Transverse colon (tissue), 4 donors: ENCODE data around the gene GNG3. TPM values are rescaled to one million over a fixed set of nuclear protein-coding genes. Genes with fewer than 3 reads are reported as not detected.

Experiments
- DNase-seq: peaks from one replicate; pipeline ENCODE4 v3.0.0-alpha.2; 2019
- H3K27ac ChIP-seq, 4 donors: fragments of 200-600 bp; sonication (generic); 2 replicates each; pipeline ENCODE4 v1.5.1; 2016 to 2018; ENCODE audit warnings: inconsistent platforms in 4 of 4
- H3K27me3 ChIP-seq: fragments of 200-600 bp; sonication (generic); 2 replicates; pipeline ENCODE4 v1.5.1; 2017; ENCODE audit warnings: inconsistent platforms
- H3K36me3 ChIP-seq, 4 donors: fragments of 200-600 bp; sonication (generic); 2 replicates each; pipeline ENCODE4 v1.5.1; 2017 to 2019; ENCODE audit warnings: inconsistent platforms in 4 of 4
- H3K4me1 ChIP-seq, 4 donors: fragments of 200-600 bp; sonication (generic); 2 replicates each; pipeline ENCODE4 v1.5.1; 2017 to 2020; ENCODE audit warnings: inconsistent platforms in 4 of 4
- H3K4me3 ChIP-seq, 4 donors: fragments of 200-600 bp; sonication (generic); 1 replicate in 1 of 4; 2 replicates in 3 of 4; pipeline versions ENCODE4 v1.5.1 to v1.6.1; 2017 to 2019; ENCODE audit warnings: inconsistent platforms in 4 of 4
- H3K9me3 ChIP-seq, 2 donors: fragments of 200-600 bp; sonication (generic); 2 replicates each; pipeline ENCODE4 v1.5.1; 2017 to 2019; ENCODE audit warnings: inconsistent platforms in 2 of 2
- EP300 ChIP-seq: sonication (generic); formaldehyde crosslinking; IDR thresholded peaks from one replicate; pipeline ENCODE4 v1.6.1; 2017; ENCODE audit warnings: antibody characterized with exemption, low read depth
- POLR2A ChIP-seq: fragments of 450-650 bp; IDR thresholded peaks from one replicate; pipeline ENCODE4 v1.6.1; 2016; ENCODE audit warnings: antibody characterized with exemption, mild to moderate bottlenecking, moderate library complexity
- POLR2AphosphoS5 ChIP-seq, 3 donors: sonication (generic); formaldehyde crosslinking; IDR thresholded peaks; one replicate each; pipeline ENCODE4 v1.6.1; 2016; ENCODE audit warnings: antibody characterized with exemption in 3 of 3
- WGBS, 2 donors: methylation state at CpG; one replicate each; pipeline ENCODE4 v1.1.5; 2018; ENCODE audit warnings: low coverage in 1 of 2; 5-methylcytosine and 5-hydroxymethylcytosine counted together
- in situ Hi-C, 4 donors: fragments of 200-750 bp; cut with MboI; loops; one replicate each; pipeline versions ENCODE4 v1.15.0 to v1.15.1; 2017; ENCODE audit warnings: low sequenced_read_pairs in 3 of 4, low pct_ligation_motif_present in 1 of 4, low pct_unique_long_range_greater_than_20kb in 1 of 4
- intact Hi-C: fragments of 100-400 bp; cut with DNase I; formaldehyde crosslinking; loops from one replicate; pipeline ENCODE4 v1.15.1; 2023; ENCODE audit warnings: low total_unique reads
- small RNA-seq, 4 donors: library from RNA; depleted of rRNA; stranded (forward); fragments of <200 nt; gene quantifications; one replicate each; pipeline ENCODE3, GENCODE V24; 2016
- total RNA-seq, 4 donors: library from RNA; depleted of rRNA; stranded (reverse); fragments of >200 nt; gene quantifications; one replicate each; pipeline ENCODE4 v1.1.0, GENCODE V29; 2016
- TF ChIP-seq, protein P1 (sequence below), 5 experiments: fragments of 200-600 bp in 3 of 5; fragments of 450-650 bp in 2 of 5; sonication (generic) in 3 of 5; IDR thresholded peaks; 1 replicate in 2 of 5; 2 replicates in 3 of 5; pipeline ENCODE4 v1.5.1; 2016 to 2017; ENCODE audit warnings: antibody characterized with exemption in 5 of 5, inconsistent platforms in 3 of 5, mild to moderate bottlenecking in 2 of 5, moderate library complexity in 1 of 5

The GNG3 gene
- total RNA-seq, 4 donors from 2014 or later = 0.64 TPM; not detected in 3

DNA sequence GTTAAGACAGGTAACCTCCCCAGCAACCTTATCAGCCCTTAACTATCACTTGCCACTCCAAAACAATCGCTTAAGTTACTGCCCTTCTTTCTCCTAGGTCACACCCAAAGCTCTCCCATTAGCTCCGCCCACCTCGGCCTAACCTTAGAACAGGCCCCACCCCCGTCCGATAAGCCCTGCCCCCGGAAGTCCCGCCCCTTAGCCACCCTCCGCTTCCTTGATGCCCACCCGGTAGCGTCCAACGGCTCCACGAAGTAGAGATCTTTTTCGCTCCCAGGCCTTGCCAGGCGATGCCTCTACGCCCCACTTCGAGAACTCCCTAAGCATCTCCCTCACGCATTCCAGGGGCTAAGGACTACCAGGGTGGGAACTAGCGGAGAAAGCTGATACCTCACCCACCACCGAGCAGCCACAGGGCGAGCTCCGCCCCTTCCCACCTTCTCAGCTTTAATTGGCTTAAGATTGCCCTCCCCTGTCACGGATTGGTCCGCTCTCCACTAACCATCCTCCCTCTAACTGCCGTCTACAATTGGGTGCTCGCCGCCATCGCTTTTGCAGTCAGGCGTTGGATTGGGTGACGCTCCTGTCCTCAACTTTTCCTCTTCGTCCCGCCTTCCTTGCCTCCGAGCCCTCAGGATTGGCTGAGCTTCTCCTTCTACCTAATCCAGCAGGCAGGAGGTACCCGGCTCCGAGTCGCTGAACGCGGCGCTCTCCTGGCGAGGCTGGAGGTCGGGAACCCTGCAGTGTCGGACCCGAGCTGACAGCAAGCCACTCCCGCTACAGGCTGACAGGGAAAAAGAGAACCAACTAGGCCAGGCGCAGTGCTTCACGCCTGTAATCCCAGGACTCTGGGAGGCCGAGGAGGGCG is 46.5 kb downstream of the GNG3 start, which contains the start of gene ZBTB3:
ZBTB3 (minus strand) TSS at position 425 of the 868 bp plus-strand sequence. CDS start 496 bp downstream, outside the sequence.
- in situ Hi-C loops = no loop called here
- TF ChIP-seq EP300 (no peak), POLR2AphosphoS5 (IDR thresholded peaks at IDR 0.05) (peak; percentile 74 to 90 (median 90)), POLR2A (peak; percentile 94)
- TF ChIP-seq, protein P1, sequence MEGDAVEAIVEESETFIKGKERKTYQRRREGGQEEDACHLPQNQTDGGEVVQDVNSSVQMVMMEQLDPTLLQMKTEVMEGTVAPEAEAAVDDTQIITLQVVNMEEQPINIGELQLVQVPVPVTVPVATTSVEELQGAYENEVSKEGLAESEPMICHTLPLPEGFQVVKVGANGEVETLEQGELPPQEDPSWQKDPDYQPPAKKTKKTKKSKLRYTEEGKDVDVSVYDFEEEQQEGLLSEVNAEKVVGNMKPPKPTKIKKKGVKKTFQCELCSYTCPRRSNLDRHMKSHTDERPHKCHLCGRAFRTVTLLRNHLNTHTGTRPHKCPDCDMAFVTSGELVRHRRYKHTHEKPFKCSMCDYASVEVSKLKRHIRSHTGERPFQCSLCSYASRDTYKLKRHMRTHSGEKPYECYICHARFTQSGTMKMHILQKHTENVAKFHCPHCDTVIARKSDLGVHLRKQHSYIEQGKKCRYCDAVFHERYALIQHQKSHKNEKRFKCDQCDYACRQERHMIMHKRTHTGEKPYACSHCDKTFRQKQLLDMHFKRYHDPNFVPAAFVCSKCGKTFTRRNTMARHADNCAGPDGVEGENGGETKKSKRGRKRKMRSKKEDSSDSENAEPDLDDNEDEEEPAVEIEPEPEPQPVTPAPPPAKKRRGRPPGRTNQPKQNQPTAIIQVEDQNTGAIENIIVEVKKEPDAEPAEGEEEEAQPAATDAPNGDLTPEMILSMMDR (IDR thresholded peaks at IDR 0.05) = peak in 2 of 5 experiments; percentile 49 to 67
- 0 to 1% methylated on average over 9 to 47 of the region's 47 CpGs for WGBS, 2 donors

DNA sequence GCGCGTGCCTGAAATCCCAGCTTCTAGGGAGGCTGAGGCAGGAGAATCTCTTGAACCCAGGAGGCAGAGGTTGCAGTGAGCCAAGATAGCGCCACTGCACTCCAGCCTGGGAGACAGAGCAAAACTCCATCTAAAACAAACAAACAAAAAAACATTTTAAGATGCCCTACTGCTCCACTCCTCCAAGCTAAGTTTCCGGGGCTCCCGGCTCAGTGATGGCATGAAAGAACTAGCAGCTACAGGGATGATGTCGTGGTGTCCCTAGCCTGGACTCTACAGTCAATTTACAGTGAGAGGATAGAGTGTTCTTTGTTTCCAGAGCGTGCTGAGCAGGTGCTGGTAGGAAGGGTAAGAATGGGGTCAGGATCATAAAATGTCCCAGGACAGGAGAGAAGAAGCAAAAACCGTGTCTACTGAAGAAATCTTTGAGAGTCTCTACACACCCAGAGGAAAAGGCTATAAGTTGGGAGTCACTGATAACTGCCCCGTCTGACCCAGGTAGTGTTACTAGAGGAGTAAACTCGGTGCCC is 47.7 kb downstream of the GNG3 start:
- no peak overlapping the region for H3K27ac ChIP-seq
- H3K4me1 ChIP-seq = peaks cover 0 to 34% (median 15%) of the 10 kb centered on the region in 4 donors
- H3K4me3 ChIP-seq = no peak overlapping the region
- no peaks in the 10 kb centered on the region for H3K9me3 ChIP-seq
- in situ Hi-C loops (no loop called here), intact Hi-C loops (no loop called here)
- WGBS, 2 donors = 65% methylated on average over 10 of the region's 10 CpGs; no CpG with 5 or more reads in 1 of the 2 donors
- TF ChIP-seq EP300 (no peak), POLR2A (no peak), POLR2AphosphoS5 (IDR thresholded peaks at IDR 0.05) (no peak)
- TF ChIP-seq, protein P1 (IDR thresholded peaks at IDR 0.05) = no peak
- peaks cover 0 to 4% (median 0%) of the 10 kb centered on the region in 4 donors for H3K36me3 ChIP-seq
- no peaks in the 10 kb centered on the region for H3K27me3 ChIP-seq
- no peak for DNase-seq

More for the DNA sequence above, 46.5 kb downstream of the GNG3 start, which contains the start of gene ZBTB3:
- Histone ChIP-seq H3K27me3 (no peaks in the 10 kb centered on the region), H3K9me3 (no peaks in the 10 kb centered on the region), H3K4me1 (peaks cover 0 to 35% (median 15%) of the 10 kb centered on the region in 4 donors), H3K27ac (peak within 1 kb of the TSS; percentile 83 to 95 (median 90)), H3K36me3 (peaks cover 0 to 4% (median 0%) of the 10 kb centered on the region in 4 donors), H3K4me3 (peak within 1 kb of the TSS; percentile 58 to 71 (median 62))
- intact Hi-C loops = no loop called here
- DNase-seq = peak; percentile 98

DNA sequence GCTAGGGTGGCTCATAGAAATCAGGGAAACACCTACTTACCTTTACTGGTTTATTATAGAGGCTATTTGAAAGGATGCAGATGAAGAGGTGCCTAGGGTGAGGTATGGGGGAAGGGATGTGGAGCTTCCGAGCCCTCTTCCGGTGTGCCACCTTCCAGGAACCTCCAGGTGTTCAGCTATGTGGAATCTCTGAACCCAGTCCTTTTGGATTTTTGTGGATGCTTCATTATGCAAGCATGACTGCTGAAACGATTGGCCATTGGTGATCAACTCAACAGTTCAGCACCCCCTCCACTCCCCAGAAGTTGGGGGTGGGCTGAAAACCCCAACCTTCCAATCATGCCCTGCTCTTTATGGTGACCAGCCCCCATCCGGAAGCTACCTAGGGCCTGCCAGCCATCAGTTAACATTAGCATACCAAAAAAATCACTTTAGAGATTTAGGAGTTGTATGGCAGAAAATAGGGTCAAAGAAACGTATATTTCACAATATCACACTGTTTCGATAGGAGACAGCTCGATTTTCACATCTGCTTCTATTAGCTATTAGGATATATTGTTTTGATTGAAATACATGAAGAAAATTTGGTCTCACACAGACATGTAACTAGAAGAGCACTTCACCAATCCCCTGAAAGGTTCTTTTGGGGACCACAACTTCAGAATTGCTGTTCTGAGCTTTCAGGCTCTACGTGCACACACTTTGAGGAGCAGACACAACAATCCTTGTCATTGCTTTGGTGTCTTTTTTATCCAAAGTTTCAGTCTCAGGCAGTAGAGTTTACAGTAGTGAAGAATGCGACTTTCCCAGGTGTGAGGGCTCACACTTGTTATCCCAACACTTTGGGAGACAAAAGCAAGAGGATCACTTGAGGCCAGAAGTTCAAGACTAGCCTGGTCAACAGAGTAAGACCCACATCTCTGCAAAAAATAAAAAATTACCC is 50.6 kb downstream of the GNG3 start:
- no peaks in the 10 kb centered on the region for H3K27me3 ChIP-seq
- DNase-seq = no peak
- no peak overlapping the region for H3K4me3 ChIP-seq
- intact Hi-C loops (no loop called here), in situ Hi-C loops (no loop called here)
- 51 to 76% methylated on average over 4 to 9 of the region's 9 CpGs for WGBS, 2 donors
- no peaks in the 10 kb centered on the region for H3K36me3 ChIP-seq
- H3K27ac ChIP-seq = no peak overlapping the region
- H3K4me1 ChIP-seq = peaks cover 10 to 26% (median 21%) of the 10 kb centered on the region in 4 donors
- TF ChIP-seq POLR2AphosphoS5 (IDR thresholded peaks at IDR 0.05) (no peak), EP300 (no peak), POLR2A (no peak)
- TF ChIP-seq, protein P1 (IDR thresholded peaks at IDR 0.05) = no peak
- no peaks in the 10 kb centered on the region for H3K9me3 ChIP-seq

Small RNA genes within 50 kb of the gene (small RNA-seq; reads per million reads assigned to genes)
- 0 reads per million in 4 donors for gene SNORA57

Other genes starting within 250 kb of the GNG3 start
- gene AHNAK, start 160.9 kb upstream of the GNG3 start, total RNA-seq = 1,000 to 10,000 TPM in 1 of 4 donors, 100 to 1,000 TPM in 3; 561 to 1,032 (median 742) TPM
- 1,000 to 10,000 TPM in 3 of 4 donors, 100 to 1,000 TPM in 1; 337 to 1,276 (median 1,207) TPM for gene EEF1G, start 133.8 kb upstream of the GNG3 start, total RNA-seq
- gene TUT1, start 116.2 kb upstream of the GNG3 start, total RNA-seq = 10 to 100 TPM in 2 of 4 donors, 1 to 10 TPM in 2; 6.0 to 12.4 (median 9.8) TPM
- gene MTA2, start 105.8 kb upstream of the GNG3 start, total RNA-seq = 10 to 100 TPM; 42.0 to 80.1 (median 62.1) TPM
- gene EML3, start 94.9 kb upstream of the GNG3 start, total RNA-seq = 10 to 100 TPM; 35.0 to 61.1 (median 44.9) TPM
- gene ROM1, start 94.4 kb upstream of the GNG3 start, total RNA-seq = 1 to 10 TPM in 2 of 4 donors, not detected in 2; 5.3 to 5.6 TPM
- 10 to 100 TPM; 28.0 to 47.4 (median 40.8) TPM for gene B3GAT3, start 85.7 kb upstream of the GNG3 start, total RNA-seq
- gene GANAB, start 61.1 kb upstream of the GNG3 start, total RNA-seq = 100 to 1,000 TPM in 3 of 4 donors, 10 to 100 TPM in 1; 60.2 to 129 (median 120) TPM
- gene INTS5, start 54.4 kb upstream of the GNG3 start, total RNA-seq = 10 to 100 TPM; 10.3 to 37.0 (median 18.4) TPM
- 10 to 100 TPM; 12.5 to 53.7 (median 37.7) TPM for gene C11orf98, start 42.5 kb upstream of the GNG3 start, total RNA-seq
- 10 to 100 TPM in 1 of 4 donors, 1 to 10 TPM in 1, not detected in 2; 6.0 to 17.0 TPM for gene CSKMT, start 42.4 kb upstream of the GNG3 start, total RNA-seq
- 10 to 100 TPM in 3 of 4 donors, 1 to 10 TPM in 1; 6.4 to 26.2 (median 15.3) TPM for gene UQCC3, start 36.0 kb upstream of the GNG3 start, total RNA-seq
- gene LBHD1, start 35.4 kb upstream of the GNG3 start, total RNA-seq = 10 to 100 TPM in 2 of 4 donors, 1 to 10 TPM in 2; 7.5 to 16.1 (median 10.1) TPM
- 100 to 1,000 TPM; 129 to 219 (median 142) TPM for gene UBXN1, start 28.6 kb upstream of the GNG3 start, total RNA-seq
- 10 to 100 TPM in 1 of 4 donors, 1 to 10 TPM in 3; 8.2 to 24.7 (median 9.0) TPM for gene LRRN4CL, start 18.1 kb upstream of the GNG3 start, total RNA-seq
- 100 to 1,000 TPM in 1 of 4 donors, 10 to 100 TPM in 3; 61.7 to 155 (median 75.7) TPM for gene BSCL2, start 252 bp upstream of the GNG3 start, total RNA-seq
- 100 to 1,000 TPM in 1 of 4 donors, 10 to 100 TPM in 3; 21.8 to 116 (median 59.6) TPM for gene HNRNPUL2, start 19.8 kb downstream of the GNG3 start, total RNA-seq
- 10 to 100 TPM in 3 of 4 donors, 1 to 10 TPM in 1; 6.7 to 27.0 (median 17.0) TPM for gene TTC9C, start 20.8 kb downstream of the GNG3 start, total RNA-seq
- gene ZBTB3, start 46.5 kb downstream of the GNG3 start, total RNA-seq = 10 to 100 TPM in 3 of 4 donors, 1 to 10 TPM in 1; 8.4 to 20.9 (median 14.0) TPM
- gene POLR2G, start 53.9 kb downstream of the GNG3 start, total RNA-seq = 10 to 100 TPM in 2 of 4 donors, 1 to 10 TPM in 2; 1.2 to 28.5 (median 14.1) TPM
- 100 to 1,000 TPM in 1 of 4 donors, 10 to 100 TPM in 3; 18.9 to 234 (median 22.8) TPM for gene TAF6L, start 63.7 kb downstream of the GNG3 start, total RNA-seq
- gene TMEM179B, start 79.7 kb downstream of the GNG3 start, total RNA-seq = 100 to 1,000 TPM in 2 of 4 donors, 10 to 100 TPM in 2; 65.9 to 112 (median 89.8) TPM
- gene TMEM223, start 84.3 kb downstream of the GNG3 start, total RNA-seq = 10 to 100 TPM; 10.1 to 42.1 (median 29.6) TPM
- gene NXF1, start 97.8 kb downstream of the GNG3 start, total RNA-seq = 100 to 1,000 TPM in 1 of 4 donors, 10 to 100 TPM in 3; 38.2 to 134 (median 60.0) TPM
- gene STX5, start 124.4 kb downstream of the GNG3 start, total RNA-seq = 10 to 100 TPM; 15.3 to 62.5 (median 30.2) TPM
- gene TEX54, start 125.2 kb downstream of the GNG3 start, total RNA-seq = not detected
- 10 to 100 TPM; 25.3 to 37.8 (median 27.6) TPM for gene WDR74, start 131.9 kb downstream of the GNG3 start, total RNA-seq
- 100 to 1,000 TPM in 3 of 4 donors, 10 to 100 TPM in 1; 32.4 to 163 (median 129) TPM for gene SLC3A2, start 173.2 kb downstream of the GNG3 start, total RNA-seq
- under 1 TPM in 2 of 4 donors, not detected in 2; 0.32 to 0.41 TPM for gene CHRM1, start 213.7 kb downstream of the GNG3 start, total RNA-seq